Spleen (tissue), 11 donors: ENCODE results near the gene PCYT1B. TPM values are rescaled to one million over a fixed set of nuclear protein-coding genes. Genes with fewer than 3 reads are reported as not detected.
"Not testable (repeated sequence)": the region's sequence is repeated elsewhere in the genome, so short reads cannot be mapped to it uniquely, and the experiment has no call there.

Source experiments
- DNase-seq: peaks from one replicate; pipeline ENCODE4 v3.0.0-alpha.2; 2020
- H3K27ac ChIP-seq, 8 donors: fragments of 200-600 bp; sonication (generic) in 7 of 8; 1 replicate in 4 of 8; 2 replicates in 4 of 8; pipeline versions ENCODE4 v1.5.0 to v1.8.0; 2016 to 2021; ENCODE audit warnings: inconsistent platforms in 4 of 8, mild to moderate bottlenecking in 4 of 8, moderate library complexity in 1 of 8
- H3K27me3 ChIP-seq, 7 donors: fragments of 200-600 bp; sonication (generic) in 6 of 7; replicated peaks in 1 of 7; 1 replicate in 4 of 7; 2 replicates in 3 of 7; pipeline versions ENCODE4 v1.5.0 to v1.8.0; 2016 to 2021; ENCODE audit warnings: inconsistent platforms in 3 of 7, mild to moderate bottlenecking in 1 of 7
- H3K36me3 ChIP-seq, 6 donors: fragments of 200-600 bp; sonication (generic) in 5 of 6; 1 replicate in 4 of 6; 2 replicates in 2 of 6; pipeline versions ENCODE4 v1.5.0 to v1.8.0; 2016 to 2021; ENCODE audit warnings: inconsistent platforms in 2 of 6
- H3K4me1 ChIP-seq, 6 donors: fragments of 200-600 bp; sonication (generic) in 5 of 6; 1 replicate in 3 of 6; 2 replicates in 3 of 6; pipeline versions ENCODE4 v1.5.0 to v1.8.0; 2016 to 2021; ENCODE audit warnings: inconsistent platforms in 3 of 6
- H3K4me3 ChIP-seq, 8 donors: fragments of 200-600 bp; sonication (generic) in 7 of 8; 1 replicate in 4 of 8; 2 replicates in 4 of 8; pipeline versions ENCODE4 v1.5.0 to v1.8.0; 2016 to 2021; ENCODE audit warnings: inconsistent platforms in 4 of 8, mild to moderate bottlenecking in 4 of 8, moderate library complexity in 2 of 8
- H3K9me3 ChIP-seq, 8 donors: fragments of 200-600 bp; sonication (generic) in 7 of 8; 1 replicate in 4 of 8; 2 replicates in 4 of 8; pipeline versions ENCODE4 v1.5.0 to v1.8.0; 2016 to 2021; ENCODE audit warnings: inconsistent platforms in 4 of 8
- CTCF ChIP-seq, 11 experiments: fragments of 200-600 bp in 7 of 11; fragments of 450-650 bp in 4 of 11; sonication (generic) in 4 of 11; IDR thresholded peaks in 8 of 11; conservative IDR thresholded peaks in 3 of 11; 1 replicate in 7 of 11; 2 replicates in 4 of 11; pipeline versions ENCODE4 v1.4.0 to v1.8.0; 2016 to 2021; ENCODE audit warnings: antibody characterized with exemption in 11 of 11, inconsistent platforms in 4 of 11, mild to moderate bottlenecking in 1 of 11
- POLR2A ChIP-seq, 3 donors: fragments of 450-650 bp; IDR thresholded peaks; one replicate each; pipeline ENCODE4 v1.5.1; 2017; ENCODE audit warnings: antibody characterized with exemption in 3 of 3, mild to moderate bottlenecking in 1 of 3
- POLR2AphosphoS5 ChIP-seq, 3 donors: sonication (generic); formaldehyde crosslinking; IDR thresholded peaks; one replicate each; pipeline ENCODE4 v1.5.1; 2017; ENCODE audit warnings: antibody characterized with exemption in 3 of 3
- WGBS, 5 donors: extraction: QIAGEN DNeasy Blood & Tissue Kit in 3 of 5; methylation state at CpG; one replicate each; pipeline versions ENCODE4 v1.1.5 to v1.1.7; 2013 to 2018; 5-methylcytosine and 5-hydroxymethylcytosine counted together
- intact Hi-C: fragments of 100-400 bp; cut with DNase I; formaldehyde crosslinking; loops from one replicate; pipeline ENCODE4 v1.15.0; 2023; ENCODE audit warnings: low total_unique reads
- polyA plus RNA-seq, 3 donors: library from polyadenylated mRNA; stranded (reverse); fragments of 200-250 nt; gene quantifications; one replicate each; pipeline ENCODE4 v1.2.1, GENCODE V29; 2013
- total RNA-seq, 7 donors: library from RNA; depleted of rRNA in 3 of 7; stranded (reverse); fragments of >200 nt in 3 of 7; fragmentation: NEBNext Ultra II Directional in 4 of 7; extraction: Animal tissue kit (Norgen Biotek cat#: 25700) in 4 of 7; gene quantifications; one replicate each; pipeline versions ENCODE4 v1.1.0 to v1.2.1, GENCODE V29; 2016 to 2021
- donor health status: healthy with polysubstance abuse.
- donor health status: DM: no; HTN: no; CAD: no; lungs with moderate emphysema.
- donor health status: DM: no; HTN: no; CAD: no.
- donor health status: Bipolar disorder and iron deficiency.
- donor health status: healthy.
- donor health status: DM: no; HTN: no; CAD: no.
- donor health status: DM: yes; HTN: yes; CAD: no.

The PCYT1B gene
- total and polyA plus RNA-seq, 10 donors = 0.02 to 1.5 (median 0.67) TPM

DNA sequence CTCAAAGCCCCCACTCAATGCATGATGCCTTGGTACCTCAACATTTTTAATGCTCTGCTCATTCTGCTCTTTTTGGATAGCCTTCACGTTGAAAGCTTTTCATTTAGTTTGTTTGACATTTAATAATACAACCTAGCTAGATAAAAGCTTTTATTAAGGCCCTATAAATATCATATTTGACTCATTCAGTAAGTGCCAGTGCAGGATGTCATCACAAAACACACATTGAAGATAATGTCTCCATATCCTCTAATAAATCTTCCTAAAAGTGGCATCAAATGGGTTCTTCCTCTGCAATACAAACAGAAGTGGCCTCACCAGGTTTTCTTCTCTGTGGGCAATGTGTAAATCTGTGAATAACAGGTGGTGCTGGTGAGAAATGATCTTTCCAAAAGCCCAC is 12.0 kb upstream of the PCYT1B start:
- Histone ChIP-seq H3K27me3 (no peaks in the 10 kb centered on the region), H3K4me1 (no peaks in the 10 kb centered on the region), H3K4me3 (no peak overlapping the region), H3K27ac (no peak overlapping the region), H3K36me3 (no peaks in the 10 kb centered on the region), H3K9me3 (no peaks in the 10 kb centered on the region)
- TF ChIP-seq CTCF (IDR thresholded peaks at IDR 0.05 in 8 of 11, conservative IDR thresholded peaks at IDR 0.05 in 3 of 11) (no peak), POLR2A (IDR thresholded peaks at IDR 0.05) (no peak), POLR2AphosphoS5 (IDR thresholded peaks at IDR 0.05) (no peak)
- no peak for DNase-seq
- intact Hi-C loops = no loop called here
- WGBS, 5 donors = 53 to 85% (median 73%) methylated on average over 1 of the region's 1 CpG

GRCh38 chrX:24658421-24658820 is 11.3 kb upstream of the PCYT1B start:
- H3K36me3 ChIP-seq = no peaks in the 10 kb centered on the region
- H3K27me3 ChIP-seq = no peaks in the 10 kb centered on the region
- no peaks in the 10 kb centered on the region for H3K4me1 ChIP-seq
- H3K4me3 ChIP-seq = no peak overlapping the region
- TF ChIP-seq CTCF (IDR thresholded peaks at IDR 0.05 in 8 of 11, conservative IDR thresholded peaks at IDR 0.05 in 3 of 11) (no peak), POLR2A (IDR thresholded peaks at IDR 0.05) (no peak), POLR2AphosphoS5 (IDR thresholded peaks at IDR 0.05) (no peak)
- intact Hi-C loops = no loop called here
- no peak overlapping the region for H3K27ac ChIP-seq
- DNase-seq = no peak
- no peaks in the 10 kb centered on the region for H3K9me3 ChIP-seq

DNA sequence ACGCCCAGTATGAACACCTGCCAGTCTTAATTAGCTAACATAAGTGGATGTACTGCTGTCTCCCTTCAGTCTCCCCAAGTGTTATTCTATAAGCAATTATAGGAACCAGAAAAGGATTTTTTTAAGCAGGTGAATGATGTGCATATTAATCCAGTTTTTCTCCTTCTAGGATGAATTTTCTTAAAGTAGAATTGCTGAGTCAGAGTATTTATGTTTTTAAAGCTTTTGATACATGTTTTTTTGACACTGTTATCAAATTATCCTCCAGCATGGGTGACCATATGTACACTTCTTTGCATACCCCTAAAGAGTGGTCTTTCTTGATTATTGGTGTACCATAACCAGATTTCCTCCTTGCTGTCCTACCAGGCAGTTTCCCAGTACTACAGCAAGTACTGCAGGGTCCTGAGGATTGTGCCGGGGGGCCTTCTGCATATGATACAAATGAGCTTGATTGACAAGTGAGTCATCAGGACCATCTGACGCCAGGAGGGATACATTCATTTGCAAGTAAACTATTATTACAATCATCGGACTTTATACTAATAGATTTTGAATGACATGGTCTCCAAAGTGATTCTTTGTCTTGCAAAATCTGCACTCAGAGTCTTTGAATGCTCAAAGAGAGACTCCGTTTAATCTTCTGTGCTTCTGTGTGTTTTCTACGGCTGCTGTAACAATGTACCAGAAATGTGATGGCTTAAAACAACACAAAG is 10.7 kb upstream of the PCYT1B start:
- Histone ChIP-seq H3K9me3 (no peaks in the 10 kb centered on the region), H3K36me3 (no peaks in the 10 kb centered on the region), H3K27ac (no peak overlapping the region), H3K4me3 (no peak overlapping the region), H3K27me3 (no peaks in the 10 kb centered on the region), H3K4me1 (no peaks in the 10 kb centered on the region)
- TF ChIP-seq POLR2A (IDR thresholded peaks at IDR 0.05) = no peak
- no peak for TF ChIP-seq CTCF (IDR thresholded peaks at IDR 0.05 in 8 of 11, conservative IDR thresholded peaks at IDR 0.05 in 3 of 11)
- TF ChIP-seq POLR2AphosphoS5 (IDR thresholded peaks at IDR 0.05) = no peak
- WGBS, 5 donors = 72 to 91% (median 82%) methylated on average over 6 of the region's 6 CpGs
- DNase-seq = no peak
- intact Hi-C loops = no loop called here

- H3K27ac ChIP-seq, DNase-seq, H3K4me1 ChIP-seq, intact Hi-C loops, H3K4me3 ChIP-seq, H3K36me3 ChIP-seq, H3K9me3 ChIP-seq, H3K27me3 ChIP-seq: not testable (repeated sequence)
- 73 to 84% (median 76%) methylated on average over 9 of the region's 9 CpGs for WGBS, 5 donors
These were observed 8.5 kb upstream of the PCYT1B start for GRCh38 chrX:24655679-24656078.

- WGBS, 5 donors = 80 to 100% (median 89%) methylated on average over 2 of the region's 2 CpGs
- no peak for DNase-seq
- H3K4me3 ChIP-seq = no peak overlapping the region
- H3K27me3 ChIP-seq = peaks cover 0 to 28% (median 6%) of the 10 kb centered on the region in 7 donors
- H3K27ac ChIP-seq = no peak overlapping the region
- peaks cover 0 to 13% (median 5%) of the 10 kb centered on the region in 6 donors for H3K4me1 ChIP-seq
- no peaks in the 10 kb centered on the region for H3K9me3 ChIP-seq
- TF ChIP-seq POLR2AphosphoS5 (IDR thresholded peaks at IDR 0.05) (no peak), CTCF (IDR thresholded peaks at IDR 0.05 in 8 of 11, conservative IDR thresholded peaks at IDR 0.05 in 3 of 11) (no peak), POLR2A (IDR thresholded peaks at IDR 0.05) (no peak)
- no peaks in the 10 kb centered on the region for H3K36me3 ChIP-seq
- intact Hi-C loops = no loop called here
These were observed 4.6 kb upstream of the PCYT1B start for GRCh38 chrX:24651783-24652182.
